C4-2B (cell line): Measurements from ENCODE around the gene TRIM17.

Experiments
- ZFX ChIP-seq: fragments of 450-650 bp; IDR thresholded peaks from 2 replicates; pipeline ENCODE4 v1.6.1; 2017
- TF ChIP-seq, protein P1 (sequence below): fragments of 450-650 bp; conservative IDR thresholded peaks from 2 replicates; pipeline ENCODE4 v1.5.1; 2017; ENCODE audit warnings: mild to moderate bottlenecking

DNA sequence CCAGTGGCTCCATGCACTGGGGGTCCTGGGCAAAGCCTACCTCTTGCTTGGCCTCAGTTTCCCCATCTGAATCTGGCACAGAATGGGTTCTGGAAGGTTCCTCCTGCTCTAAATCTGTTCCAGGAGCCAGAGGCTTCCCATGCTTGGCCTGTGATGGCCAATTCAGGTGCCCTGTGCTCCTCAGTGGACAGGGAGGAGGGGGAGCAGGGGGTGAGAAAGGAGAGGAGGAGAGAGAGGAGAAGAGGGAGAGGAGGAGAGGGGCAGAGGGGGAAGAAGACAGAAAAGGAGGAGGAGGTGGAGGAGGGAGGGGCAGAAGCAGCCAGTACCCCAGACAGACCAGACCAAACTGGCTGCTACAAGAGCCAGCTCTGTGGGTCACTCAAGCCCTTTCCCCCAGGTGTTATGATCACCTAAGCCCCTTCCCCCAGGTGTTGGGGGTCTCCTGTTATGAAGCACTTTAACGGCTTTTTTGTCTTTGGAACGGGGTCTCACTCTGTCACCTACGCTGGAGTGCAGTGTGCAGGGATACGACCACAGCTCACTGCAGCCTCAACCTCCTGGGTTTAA, 53.7 kb downstream of the TRIM17 start:
- TF ChIP-seq, protein P1, sequence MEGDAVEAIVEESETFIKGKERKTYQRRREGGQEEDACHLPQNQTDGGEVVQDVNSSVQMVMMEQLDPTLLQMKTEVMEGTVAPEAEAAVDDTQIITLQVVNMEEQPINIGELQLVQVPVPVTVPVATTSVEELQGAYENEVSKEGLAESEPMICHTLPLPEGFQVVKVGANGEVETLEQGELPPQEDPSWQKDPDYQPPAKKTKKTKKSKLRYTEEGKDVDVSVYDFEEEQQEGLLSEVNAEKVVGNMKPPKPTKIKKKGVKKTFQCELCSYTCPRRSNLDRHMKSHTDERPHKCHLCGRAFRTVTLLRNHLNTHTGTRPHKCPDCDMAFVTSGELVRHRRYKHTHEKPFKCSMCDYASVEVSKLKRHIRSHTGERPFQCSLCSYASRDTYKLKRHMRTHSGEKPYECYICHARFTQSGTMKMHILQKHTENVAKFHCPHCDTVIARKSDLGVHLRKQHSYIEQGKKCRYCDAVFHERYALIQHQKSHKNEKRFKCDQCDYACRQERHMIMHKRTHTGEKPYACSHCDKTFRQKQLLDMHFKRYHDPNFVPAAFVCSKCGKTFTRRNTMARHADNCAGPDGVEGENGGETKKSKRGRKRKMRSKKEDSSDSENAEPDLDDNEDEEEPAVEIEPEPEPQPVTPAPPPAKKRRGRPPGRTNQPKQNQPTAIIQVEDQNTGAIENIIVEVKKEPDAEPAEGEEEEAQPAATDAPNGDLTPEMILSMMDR: no peak
- TF ChIP-seq ZFX: no peak
